Activated T-helper 17 cell treated with anti-CD3 and anti-CD28 coated beads, Interleukin-2, amount 50 U/mL, for 72 hours (primary cell): ENCODE measurements around the gene SLC5A8. TPM values are rescaled to one million over a fixed set of nuclear protein-coding genes. Genes with fewer than 3 reads are reported as not detected.

Experiments
- ATAC-seq: fragments of 150-1000 bp; cut with Tn5 transposase; replicated peaks from 2 replicates; pipeline ENCODE4 v1.10.0; 2021; ENCODE audit warnings: mild to moderate bottlenecking, moderate library complexity
- H3K27ac Mint-ChIP-seq: one replicate; pipeline ENCODE4 v1.8.0; 2022; ENCODE audit warnings: mixed read lengths
- H3K27me3 Mint-ChIP-seq: one replicate; pipeline ENCODE4 v1.8.0; 2022; ENCODE audit warnings: mixed read lengths
- H3K36me3 Mint-ChIP-seq: one replicate; pipeline ENCODE4 v1.8.0; 2022; ENCODE audit warnings: low read depth, mild to moderate bottlenecking, mixed read lengths
- H3K4me1 Mint-ChIP-seq: one replicate; pipeline ENCODE4 v1.8.0; 2022; ENCODE audit warnings: mixed read lengths
- H3K4me3 Mint-ChIP-seq: one replicate; pipeline ENCODE4 v1.8.0; 2022; ENCODE audit warnings: mild to moderate bottlenecking, mixed read lengths
- H3K9me3 Mint-ChIP-seq: one replicate; pipeline ENCODE4 v1.8.0; 2022; ENCODE audit warnings: mixed read lengths
- total RNA-seq, 2 donors: library from RNA; stranded (reverse); gene quantifications; one replicate each; pipeline ENCODE4 v1.2.3, GENCODE V29; 2022

SLC5A8 gene, protein sequence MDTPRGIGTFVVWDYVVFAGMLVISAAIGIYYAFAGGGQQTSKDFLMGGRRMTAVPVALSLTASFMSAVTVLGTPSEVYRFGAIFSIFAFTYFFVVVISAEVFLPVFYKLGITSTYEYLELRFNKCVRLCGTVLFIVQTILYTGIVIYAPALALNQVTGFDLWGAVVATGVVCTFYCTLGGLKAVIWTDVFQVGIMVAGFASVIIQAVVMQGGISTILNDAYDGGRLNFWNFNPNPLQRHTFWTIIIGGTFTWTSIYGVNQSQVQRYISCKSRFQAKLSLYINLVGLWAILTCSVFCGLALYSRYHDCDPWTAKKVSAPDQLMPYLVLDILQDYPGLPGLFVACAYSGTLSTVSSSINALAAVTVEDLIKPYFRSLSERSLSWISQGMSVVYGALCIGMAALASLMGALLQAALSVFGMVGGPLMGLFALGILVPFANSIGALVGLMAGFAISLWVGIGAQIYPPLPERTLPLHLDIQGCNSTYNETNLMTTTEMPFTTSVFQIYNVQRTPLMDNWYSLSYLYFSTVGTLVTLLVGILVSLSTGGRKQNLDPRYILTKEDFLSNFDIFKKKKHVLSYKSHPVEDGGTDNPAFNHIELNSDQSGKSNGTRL
- total RNA-seq, result not detected

DNA sequence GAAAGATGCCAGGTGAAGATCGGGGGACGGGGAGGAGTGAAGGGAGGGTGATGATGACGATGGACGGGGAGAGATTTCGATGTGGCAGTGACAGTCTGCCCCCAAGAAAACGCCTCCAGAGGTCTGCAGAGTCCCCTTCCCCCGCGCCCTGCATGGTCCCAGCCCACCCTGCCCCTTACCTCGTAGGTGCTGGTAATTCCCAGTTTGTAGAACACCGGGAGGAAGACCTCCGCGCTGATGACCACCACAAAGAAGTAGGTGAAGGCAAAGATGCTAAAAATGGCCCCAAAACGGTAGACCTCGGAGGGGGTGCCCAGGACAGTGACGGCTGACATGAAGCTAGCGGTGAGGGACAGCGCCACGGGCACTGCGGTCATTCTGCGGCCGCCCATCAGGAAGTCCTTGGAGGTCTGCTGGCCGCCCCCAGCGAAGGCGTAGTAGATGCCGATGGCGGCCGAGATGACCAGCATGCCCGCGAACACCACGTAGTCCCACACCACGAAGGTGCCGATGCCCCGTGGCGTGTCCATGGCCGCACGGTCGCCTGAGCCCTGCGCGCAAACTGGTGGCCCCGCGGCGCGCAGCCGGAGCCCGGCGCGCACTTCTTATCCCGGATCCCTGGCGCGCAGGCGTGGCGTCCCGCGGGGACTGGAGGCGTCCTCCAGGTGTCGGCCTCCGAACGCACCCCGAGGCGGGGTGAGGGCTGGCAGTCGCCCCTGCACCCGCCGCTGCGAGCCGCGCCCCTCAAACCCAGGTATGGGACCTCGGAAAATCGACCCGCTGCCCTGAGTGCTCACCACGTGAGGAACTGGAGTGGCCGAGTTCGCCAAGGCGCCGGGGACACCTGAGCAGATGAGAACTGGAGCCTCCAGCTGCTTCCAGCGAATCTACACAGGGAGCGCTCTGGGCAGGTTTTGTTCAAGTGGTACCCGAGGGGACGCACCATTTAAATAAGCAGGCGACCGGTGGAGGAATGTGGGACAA lies at the start of gene SLC5A8:
Gene SLC5A8, minus strand, starts transcription at position 920 of the 984 bp plus-strand sequence. Its CDS starts 390 bp downstream, at position 530.
- H3K27ac Mint-ChIP-seq, result no peak within 1 kb of the TSS
- ATAC-seq, result no peak
- no peaks in the 10 kb centered on the region for H3K4me1 Mint-ChIP-seq
- H3K4me3 Mint-ChIP-seq, result no peak within 1 kb of the TSS
- H3K27me3 Mint-ChIP-seq, result peaks cover 47% of the 10 kb centered on the region
- peaks cover 6% of the 10 kb centered on the region for H3K9me3 Mint-ChIP-seq
- H3K36me3 Mint-ChIP-seq, result no peaks in the 10 kb centered on the region

DNA sequence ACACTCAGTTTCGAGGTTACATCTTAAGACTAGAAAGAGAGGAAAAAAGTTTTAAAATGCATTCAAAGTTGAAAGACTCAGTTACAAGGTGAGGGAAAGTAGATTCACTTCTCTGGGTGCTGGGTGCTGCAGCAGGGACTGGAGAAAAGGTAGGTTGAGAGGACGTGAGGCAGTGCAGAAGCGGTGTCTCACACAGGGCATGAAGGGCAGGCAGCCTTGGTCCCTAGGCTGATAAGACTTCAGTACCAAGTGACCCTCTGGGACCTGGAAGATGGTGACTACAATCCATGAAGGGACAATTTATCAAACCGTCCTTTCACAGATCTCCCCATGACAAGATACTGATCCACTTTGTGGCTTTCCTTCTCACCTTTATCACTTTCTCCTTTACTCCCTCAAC lies 47.3 kb upstream of the SLC5A8 start:
- H3K4me1 Mint-ChIP-seq, result no peaks in the 10 kb centered on the region

DNA sequence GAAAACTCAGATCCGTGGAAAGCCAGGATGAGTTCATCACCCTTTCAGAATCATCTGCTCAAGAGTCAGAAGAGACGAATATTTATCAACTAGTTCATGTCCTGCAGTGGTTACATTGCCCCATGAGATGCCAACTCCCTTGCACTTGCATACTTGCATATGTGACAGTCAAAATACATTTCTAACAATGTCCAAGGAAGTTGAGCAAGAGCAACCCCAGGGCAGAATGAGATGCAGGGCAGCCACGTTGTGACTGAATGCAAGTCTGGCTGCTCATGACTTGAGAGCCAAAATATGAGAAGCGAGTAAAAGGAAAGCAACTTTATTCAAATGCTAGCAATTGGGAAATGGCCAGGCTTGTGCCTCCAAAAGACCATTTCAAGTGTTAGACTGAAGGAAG lies 46.2 kb upstream of the SLC5A8 start:
- no peak for ATAC-seq
- Mint-ChIP-seq H3K27ac (no peak overlapping the region), H3K36me3 (no peaks in the 10 kb centered on the region), H3K4me3 (no peak overlapping the region), H3K9me3 (no peaks in the 10 kb centered on the region), H3K27me3 (peaks cover 8% of the 10 kb centered on the region), H3K4me1 (no peaks in the 10 kb centered on the region)

More for the DNA sequence above, 47.3 kb upstream of the SLC5A8 start:
- ATAC-seq, result no peak
- no peaks in the 10 kb centered on the region for H3K9me3 Mint-ChIP-seq
- H3K4me3 Mint-ChIP-seq, result no peak overlapping the region
- H3K27ac Mint-ChIP-seq, result no peak overlapping the region
- peaks cover 8% of the 10 kb centered on the region for H3K27me3 Mint-ChIP-seq
- no peaks in the 10 kb centered on the region for H3K36me3 Mint-ChIP-seq

DNA sequence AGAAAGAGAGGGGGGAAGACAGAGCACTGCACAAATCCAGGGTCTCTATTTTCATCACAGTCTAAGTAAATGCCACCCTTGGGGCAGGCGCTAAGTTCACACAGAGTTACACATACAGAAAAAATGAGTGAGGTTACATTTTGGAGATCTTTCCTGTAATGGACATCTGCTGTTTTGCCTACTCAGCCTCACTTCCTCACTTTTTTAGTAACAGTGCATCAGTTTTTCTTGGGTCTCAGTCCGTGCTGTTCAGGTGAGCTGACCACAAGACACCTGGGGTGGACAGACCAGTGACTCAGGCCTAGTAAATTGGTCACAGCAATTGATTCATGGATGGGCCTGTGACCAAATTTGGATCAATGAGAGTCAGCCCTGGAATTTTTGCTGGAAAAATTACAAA lies 33.6 kb upstream of the SLC5A8 start:
- Mint-ChIP-seq H3K27me3 (peaks cover 8% of the 10 kb centered on the region), H3K9me3 (peaks cover 2% of the 10 kb centered on the region), H3K4me1 (no peaks in the 10 kb centered on the region), H3K27ac (no peak overlapping the region), H3K4me3 (no peak overlapping the region), H3K36me3 (no peaks in the 10 kb centered on the region)
- ATAC-seq, result no peak

DNA sequence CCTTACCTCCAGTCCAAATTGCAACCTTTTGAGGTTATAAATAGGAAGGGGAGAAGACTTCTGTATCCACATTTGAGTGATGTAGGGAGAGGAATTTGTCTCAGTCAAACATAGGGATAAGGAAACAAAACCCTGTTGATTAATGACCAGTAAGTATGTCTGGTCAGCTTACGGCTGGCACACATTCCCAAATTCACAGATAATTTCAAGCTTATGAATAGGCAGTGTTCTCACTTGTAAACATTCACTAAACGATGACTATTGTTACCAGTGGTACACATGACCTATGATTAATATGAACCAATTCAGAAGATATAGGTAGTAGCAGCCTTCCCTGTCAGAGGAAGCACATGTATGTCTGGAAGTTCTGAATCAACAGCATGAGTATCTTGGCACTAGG lies 33.0 kb upstream of the SLC5A8 start:
- Mint-ChIP-seq H3K4me3 (no peak overlapping the region), H3K4me1 (no peaks in the 10 kb centered on the region), H3K36me3 (no peaks in the 10 kb centered on the region), H3K9me3 (peaks cover 4% of the 10 kb centered on the region), H3K27ac (no peak overlapping the region), H3K27me3 (peaks cover 12% of the 10 kb centered on the region)
- no peak for ATAC-seq

DNA sequence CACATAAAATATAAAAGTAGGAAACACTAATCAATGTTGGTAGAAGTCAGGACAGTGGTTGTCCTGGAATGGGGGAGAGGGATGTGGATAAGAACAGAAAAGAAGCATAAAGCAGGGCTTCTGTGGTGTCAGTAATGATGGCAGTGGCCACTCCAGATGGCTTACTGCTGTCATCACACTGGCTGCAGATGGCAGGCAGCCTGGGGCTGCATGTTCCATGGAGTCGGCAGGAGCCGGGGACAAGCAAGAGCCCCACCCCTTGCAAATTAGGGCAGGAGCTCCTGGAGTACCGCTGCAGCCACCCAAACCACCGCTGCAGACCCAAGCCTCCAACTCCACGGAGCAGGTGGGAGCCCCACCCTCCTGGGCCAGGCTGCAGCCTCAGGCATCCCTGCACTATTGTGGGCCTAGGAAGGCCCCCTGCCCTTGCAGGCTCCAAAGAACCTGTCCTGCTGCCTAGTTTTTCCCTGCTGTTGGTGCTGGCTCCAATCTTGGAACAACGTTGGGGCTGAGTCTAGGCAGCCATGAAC lies 28.8 kb upstream of the SLC5A8 start:
- no peak overlapping the region for H3K4me3 Mint-ChIP-seq
- ATAC-seq, result no peak
- H3K36me3 Mint-ChIP-seq, result no peaks in the 10 kb centered on the region
- peaks cover 4% of the 10 kb centered on the region for H3K9me3 Mint-ChIP-seq
- H3K4me1 Mint-ChIP-seq, result no peaks in the 10 kb centered on the region
- no peak overlapping the region for H3K27ac Mint-ChIP-seq
- peaks cover 16% of the 10 kb centered on the region for H3K27me3 Mint-ChIP-seq

DNA sequence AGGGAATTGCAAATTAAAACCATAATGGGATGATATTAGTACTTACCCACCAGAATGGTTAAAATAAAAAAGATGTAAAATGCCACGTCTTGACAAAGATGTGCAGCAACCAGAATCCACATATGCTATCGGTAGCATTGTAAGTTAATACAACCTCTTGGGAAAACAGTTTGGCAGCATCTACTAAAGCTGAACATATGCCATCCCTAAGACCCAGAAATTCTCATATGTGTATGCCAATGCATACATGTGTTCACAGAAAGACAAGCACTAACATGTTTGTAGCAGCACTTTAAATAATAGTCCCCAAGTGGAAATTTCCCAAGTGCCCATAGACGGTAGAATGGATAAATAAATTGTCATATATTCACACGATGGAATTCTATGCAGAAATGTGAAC lies 28.3 kb upstream of the SLC5A8 start:
- H3K9me3 Mint-ChIP-seq, result peaks cover 4% of the 10 kb centered on the region
- H3K36me3 Mint-ChIP-seq, result no peaks in the 10 kb centered on the region
- no peak overlapping the region for H3K4me3 Mint-ChIP-seq
- ATAC-seq, result no peak
- H3K4me1 Mint-ChIP-seq, result no peaks in the 10 kb centered on the region
- H3K27me3 Mint-ChIP-seq, result peaks cover 16% of the 10 kb centered on the region
- H3K27ac Mint-ChIP-seq, result no peak overlapping the region

DNA sequence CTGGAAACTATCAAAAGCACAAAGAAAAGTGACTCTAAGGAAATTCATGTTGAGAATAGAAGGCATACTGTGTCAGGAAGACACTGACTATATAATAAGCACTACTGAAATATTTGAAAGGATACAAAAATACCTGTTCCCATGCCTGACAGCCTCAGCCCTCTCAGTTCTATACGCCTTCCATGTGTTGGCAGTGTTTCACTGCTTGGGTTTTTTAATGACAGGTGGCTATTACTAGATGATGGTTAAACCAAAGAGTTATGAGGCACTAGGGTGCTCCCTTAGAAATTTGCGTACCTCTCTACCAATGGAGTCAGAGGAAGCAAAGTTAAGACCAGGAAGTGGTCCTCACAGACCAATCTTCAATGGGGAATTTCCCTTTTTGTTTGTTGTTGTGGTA lies 25.6 kb upstream of the SLC5A8 start:
- peaks cover 16% of the 10 kb centered on the region for H3K27me3 Mint-ChIP-seq
- H3K9me3 Mint-ChIP-seq, result peaks cover 4% of the 10 kb centered on the region
- H3K4me3 Mint-ChIP-seq, result no peak overlapping the region
- H3K4me1 Mint-ChIP-seq, result no peaks in the 10 kb centered on the region
- ATAC-seq, result no peak
- no peaks in the 10 kb centered on the region for H3K36me3 Mint-ChIP-seq
- no peak overlapping the region for H3K27ac Mint-ChIP-seq

DNA sequence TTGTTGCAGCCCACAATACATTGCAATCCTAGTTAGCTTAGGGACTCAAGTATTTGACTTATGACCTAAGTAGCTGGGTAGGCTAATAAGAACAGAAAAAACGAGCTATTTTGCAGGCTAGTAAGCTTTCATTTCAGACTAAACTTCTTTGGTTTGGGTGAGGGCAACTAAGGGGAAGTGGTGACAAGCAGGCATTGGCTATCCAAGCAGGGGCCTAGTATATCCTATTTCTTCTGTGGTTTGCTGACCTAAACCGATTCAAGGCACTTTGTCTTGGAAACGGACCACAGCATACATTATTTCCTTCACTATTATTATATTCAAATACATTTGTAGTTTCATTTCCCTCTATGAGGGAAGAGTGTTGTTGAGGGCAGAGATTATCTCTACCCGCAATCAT lies 21.6 kb upstream of the SLC5A8 start:
- no peak for ATAC-seq
- peaks cover 7% of the 10 kb centered on the region for H3K27me3 Mint-ChIP-seq
- no peaks in the 10 kb centered on the region for H3K9me3 Mint-ChIP-seq
- H3K27ac Mint-ChIP-seq, result no peak overlapping the region
- no peaks in the 10 kb centered on the region for H3K36me3 Mint-ChIP-seq
- H3K4me1 Mint-ChIP-seq, result no peaks in the 10 kb centered on the region
- H3K4me3 Mint-ChIP-seq, result no peak overlapping the region

DNA sequence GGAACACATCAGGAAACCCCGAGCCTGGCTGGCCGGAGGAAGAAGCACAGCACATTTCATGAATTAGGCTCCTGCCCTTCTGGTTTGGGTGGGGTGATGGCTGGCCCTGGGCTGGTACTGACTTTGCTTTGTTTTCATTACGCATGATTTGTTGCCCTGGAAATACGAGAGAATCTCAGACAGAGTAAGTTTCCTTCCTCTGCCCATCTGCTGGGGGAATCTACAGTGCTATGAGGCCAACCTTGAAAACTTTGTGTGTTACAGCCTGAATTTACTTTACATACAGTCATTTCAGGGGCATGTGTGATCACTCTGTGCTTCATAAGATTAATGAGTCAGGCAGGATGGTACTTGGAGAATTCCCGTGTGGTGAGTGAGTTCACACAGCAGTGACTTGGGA lies 20.5 kb upstream of the SLC5A8 start:
- ATAC-seq, result no peak
- no peak overlapping the region for H3K27ac Mint-ChIP-seq

DNA sequence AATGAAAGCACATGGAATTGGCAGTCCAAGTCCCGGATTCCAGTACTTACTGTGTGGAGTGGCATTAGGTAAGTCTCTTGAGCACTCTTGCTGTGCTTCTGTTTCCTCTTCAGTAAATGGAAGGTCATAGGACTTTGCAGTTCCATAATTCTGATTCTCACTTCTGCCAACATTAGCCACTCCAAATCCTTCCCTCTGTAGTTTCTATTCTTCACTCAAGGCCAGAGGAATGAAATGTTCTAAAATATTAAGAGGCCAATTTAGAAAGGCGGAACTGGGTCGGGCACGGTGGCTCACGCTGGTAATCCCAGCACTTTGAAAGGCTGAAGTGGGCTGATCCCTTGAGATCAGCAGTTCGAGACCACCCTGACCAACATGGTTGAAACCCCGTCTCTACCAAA lies 19.8 kb upstream of the SLC5A8 start:
- Mint-ChIP-seq H3K36me3 (no peaks in the 10 kb centered on the region), H3K27ac (no peak overlapping the region), H3K27me3 (peaks cover 9% of the 10 kb centered on the region), H3K4me1 (no peaks in the 10 kb centered on the region), H3K4me3 (no peak overlapping the region), H3K9me3 (no peaks in the 10 kb centered on the region)
- no peak for ATAC-seq

More for the DNA sequence above, 20.5 kb upstream of the SLC5A8 start:
- Mint-ChIP-seq H3K36me3 (no peaks in the 10 kb centered on the region), H3K27me3 (peaks cover 9% of the 10 kb centered on the region), H3K4me1 (no peaks in the 10 kb centered on the region), H3K9me3 (no peaks in the 10 kb centered on the region), H3K4me3 (no peak overlapping the region)

DNA sequence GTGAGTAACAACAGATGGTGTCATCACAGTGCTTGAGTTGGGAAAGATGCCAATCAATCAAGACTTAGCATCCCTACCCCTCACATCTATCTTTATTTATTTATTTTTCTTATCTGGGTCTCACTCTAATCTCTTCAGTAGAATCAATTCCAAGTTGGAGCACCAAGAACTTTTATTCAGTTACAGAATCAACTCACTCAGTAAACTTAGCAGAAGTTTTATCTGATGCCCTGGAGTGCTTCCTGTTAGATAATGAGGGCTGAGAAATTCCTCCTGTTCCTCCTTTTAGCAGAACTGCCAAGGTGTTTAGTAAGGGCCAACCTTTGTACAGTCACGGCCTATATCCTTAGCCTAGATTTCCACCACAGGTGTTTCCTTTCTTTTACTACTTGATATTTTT lies 11.3 kb upstream of the SLC5A8 start:
- H3K9me3 Mint-ChIP-seq, result no peaks in the 10 kb centered on the region

DNA sequence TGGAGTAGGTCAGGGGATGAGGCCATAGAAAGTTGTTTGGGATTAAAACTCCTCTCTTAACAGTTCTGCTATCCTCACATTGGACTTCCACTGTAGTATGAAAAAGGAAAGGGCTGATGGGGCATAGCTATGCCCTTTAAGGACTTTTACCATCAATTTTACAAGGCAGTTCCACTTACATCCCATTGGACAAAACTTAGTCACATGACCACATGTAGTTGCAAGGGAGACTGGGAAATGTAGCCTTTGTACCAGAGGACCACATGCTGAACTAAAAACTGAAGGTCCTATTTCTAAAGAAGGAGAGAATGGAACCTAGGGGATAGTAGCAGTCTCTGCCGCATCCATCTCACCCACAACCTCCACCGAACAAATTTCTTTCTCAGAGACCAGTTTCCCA lies 6.8 kb upstream of the SLC5A8 start:
- Mint-ChIP-seq H3K36me3 (no peaks in the 10 kb centered on the region), H3K4me3 (no peak overlapping the region), H3K27me3 (peaks cover 27% of the 10 kb centered on the region), H3K4me1 (no peaks in the 10 kb centered on the region), H3K9me3 (peaks cover 11% of the 10 kb centered on the region), H3K27ac (no peak overlapping the region)
- no peak for ATAC-seq

More for the DNA sequence above, 11.3 kb upstream of the SLC5A8 start:
- H3K36me3 Mint-ChIP-seq, result no peaks in the 10 kb centered on the region
- H3K27ac Mint-ChIP-seq, result no peak overlapping the region
- H3K4me1 Mint-ChIP-seq, result no peaks in the 10 kb centered on the region
- peaks cover 20% of the 10 kb centered on the region for H3K27me3 Mint-ChIP-seq
- no peak overlapping the region for H3K4me3 Mint-ChIP-seq
- no peak for ATAC-seq

DNA sequence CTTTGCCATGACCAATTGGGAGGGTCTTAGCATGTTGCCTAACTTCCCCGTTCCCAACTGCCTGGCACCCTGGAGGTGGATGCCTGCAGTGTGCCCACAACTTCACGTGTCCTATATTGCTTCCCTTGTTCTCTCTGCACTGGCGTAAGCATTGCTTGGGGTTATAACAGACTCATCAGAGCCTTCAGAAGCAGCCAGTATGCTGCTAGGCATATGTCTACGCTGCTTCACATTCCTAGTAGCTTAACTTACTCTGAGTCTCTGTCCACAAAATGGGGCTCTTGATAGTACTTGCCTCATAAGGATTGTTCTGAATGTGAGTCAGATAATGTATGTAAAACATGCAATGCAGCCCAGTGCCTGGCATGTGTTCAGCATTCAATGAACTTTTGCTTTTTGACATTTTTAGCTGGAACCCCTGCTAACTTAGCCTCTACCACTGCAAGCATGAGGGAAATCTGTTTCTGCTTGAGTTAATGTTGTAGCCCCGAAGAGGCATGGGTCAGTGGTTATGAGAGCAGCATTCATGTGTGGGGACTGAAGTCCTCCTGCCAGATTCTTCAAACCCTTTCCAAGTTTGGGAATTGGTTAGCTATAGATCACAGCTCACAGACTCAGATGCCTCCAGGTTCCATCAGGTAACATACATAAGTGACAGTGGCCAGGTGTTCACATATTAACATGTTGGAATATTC lies 2.8 kb downstream of the SLC5A8 start:
- Mint-ChIP-seq H3K9me3 (no peaks in the 10 kb centered on the region), H3K27ac (no peak overlapping the region), H3K36me3 (no peaks in the 10 kb centered on the region), H3K4me3 (no peak overlapping the region), H3K4me1 (no peaks in the 10 kb centered on the region), H3K27me3 (peaks cover 37% of the 10 kb centered on the region)
- ATAC-seq, result no peak
